Smooth muscle cell (in vitro differentiated cells): ENCODE results near the gene ADGRG2. TPM values are rescaled to one million over a fixed set of nuclear protein-coding genes. Genes with fewer than 3 reads are reported as not detected.

Experiments used
- DNase-seq: peaks from one replicate; lab custom pipeline; 2025; ENCODE audit not compliant: unreplicated experiment; lab: John Stamatoyannopoulos, UW
- H2AFZ ChIP-seq: fragments of 200-600 bp; sonication (generic); 2 replicates; pipeline ENCODE4 v1.6.0; 2016; ENCODE audit warnings: antibody characterized with exemption, low read depth, mild to moderate bottlenecking
- H3F3A ChIP-seq: fragments of 200-600 bp; sonication (generic); 2 replicates; pipeline ENCODE4 v1.6.0; 2017; ENCODE audit warnings: antibody characterized with exemption, low read depth
- H3K27ac ChIP-seq: fragments of 200-600 bp; sonication (generic); 2 replicates; pipeline ENCODE4 v1.5.1; 2016; ENCODE audit warnings: low read depth, mild to moderate bottlenecking
- H3K27me3 ChIP-seq: fragments of 200-600 bp; sonication (generic); 2 replicates; pipeline ENCODE4 v1.6.1; 2016; ENCODE audit warnings: low read depth, mild to moderate bottlenecking
- H3K36me3 ChIP-seq: fragments of 200-600 bp; sonication (generic); 2 replicates; pipeline ENCODE4 v1.5.1; 2016; ENCODE audit warnings: low read depth
- H3K4me1 ChIP-seq: fragments of 200-600 bp; sonication (generic); 2 replicates; pipeline ENCODE4 v1.5.1; 2016; ENCODE audit warnings: low read depth
- H3K4me2 ChIP-seq: fragments of 200-600 bp; sonication (generic); 2 replicates; pipeline ENCODE4 v1.6.0; 2016; ENCODE audit warnings: mild to moderate bottlenecking
- H3K4me3 ChIP-seq: fragments of 200-600 bp; sonication (generic); 2 replicates; pipeline ENCODE4 v1.5.1; 2016; ENCODE audit warnings: mild to moderate bottlenecking
- H3K79me2 ChIP-seq: fragments of 200-600 bp; sonication (generic); 2 replicates; pipeline ENCODE4 v1.6.0; 2016; ENCODE audit warnings: low read depth, mild to moderate bottlenecking
- H3K9ac ChIP-seq: fragments of 200-600 bp; sonication (generic); 2 replicates; pipeline ENCODE4 v1.6.0; 2016; ENCODE audit warnings: low read depth
- H3K9me3 ChIP-seq: fragments of 200-600 bp; sonication (generic); replicated peaks from 2 replicates; pipeline ENCODE4 v1.5.1; 2016; ENCODE audit warnings: low read depth
- H4K20me1 ChIP-seq: fragments of 200-600 bp; sonication (generic); 2 replicates; pipeline ENCODE4 v1.6.0; 2016; ENCODE audit warnings: low read depth
- CTCF ChIP-seq: fragments of 200-600 bp; sonication (generic); IDR thresholded peaks from 2 replicates; pipeline ENCODE4 v1.5.1; 2017; ENCODE audit warnings: borderline replicate concordance, mild to moderate bottlenecking, antibody characterized with exemption; ENCODE audit not compliant: insufficient read depth, poor library complexity, severe bottlenecking
- WGBS: methylation state at CpG from one replicate; pipeline ENCODE4 v1.1.7; 2016; ENCODE audit warnings: low lambda C conversion rate; 5-methylcytosine and 5-hydroxymethylcytosine counted together
- polyA plus RNA-seq: library from polyadenylated mRNA; unstranded; fragments of >200 nt; fragmentation: Nextera tagmentation; extraction: Ambion mirVana; gene quantifications from 2 replicates; pipeline ENCODE4 v1.2.1, GENCODE V29; 2016
- total RNA-seq: library from RNA; depleted of rRNA; stranded (reverse); fragments of >200 nt; gene quantifications from 2 replicates; pipeline ENCODE4 v1.2.3, GENCODE V29; 2014

The ADGRG2 gene
- total and polyA plus RNA-seq, 2 experiments from 2014 or later = 0.09 TPM; not detected in 1

GRCh38 chrX:18949291-18949943 lies 172.9 kb downstream of the ADGRG2 start:
- no peak for TF ChIP-seq CTCF
- H3K9me3 ChIP-seq = no peaks in the 10 kb centered on the region
- no peaks in the 10 kb centered on the region for H4K20me1 ChIP-seq
- no peaks in the 10 kb centered on the region for H3K79me2 ChIP-seq
- no peak overlapping the region for H3K4me2 ChIP-seq
- no peak overlapping the region for H3K4me3 ChIP-seq
- H3K4me1 ChIP-seq = no peaks in the 10 kb centered on the region
- H3K27ac ChIP-seq = no peak overlapping the region
- H3K36me3 ChIP-seq = no peaks in the 10 kb centered on the region
- no peaks in the 10 kb centered on the region for H3K27me3 ChIP-seq
- H3K9ac ChIP-seq = no peak overlapping the region
- WGBS = 89% methylated on average over 4 of the region's 4 CpGs
- DNase-seq = no peak
- H2AFZ ChIP-seq = no peak overlapping the region
- H3F3A ChIP-seq = no peaks in the 10 kb centered on the region

- Histone ChIP-seq H3K4me2 (no peak overlapping the region), H3F3A (no peaks in the 10 kb centered on the region), H3K4me1 (no peaks in the 10 kb centered on the region), H3K9me3 (no peaks in the 10 kb centered on the region), H3K27me3 (no peaks in the 10 kb centered on the region), H3K36me3 (no peaks in the 10 kb centered on the region), H3K79me2 (no peaks in the 10 kb centered on the region), H3K9ac (no peak overlapping the region), H3K27ac (no peak overlapping the region), H2AFZ (no peak overlapping the region), H4K20me1 (no peaks in the 10 kb centered on the region), H3K4me3 (no peak overlapping the region)
- 82% methylated on average over 4 of the region's 4 CpGs for WGBS
- DNase-seq = no peak
- TF ChIP-seq CTCF = no peak
Measured at GRCh38 chrX:18946611-18947010, 175.7 kb downstream of the ADGRG2 start.

GRCh38 chrX:18946157-18946556 lies 176.1 kb downstream of the ADGRG2 start:
- 87% methylated on average over 6 of the region's 6 CpGs for WGBS
- H3K4me1 ChIP-seq = no peaks in the 10 kb centered on the region

More at GRCh38 chrX:18946157-18946556, 176.1 kb downstream of the ADGRG2 start:
- Histone ChIP-seq H3F3A (no peaks in the 10 kb centered on the region), H3K4me2 (no peak overlapping the region), H3K36me3 (no peaks in the 10 kb centered on the region), H3K27me3 (no peaks in the 10 kb centered on the region), H3K27ac (no peak overlapping the region), H3K79me2 (no peaks in the 10 kb centered on the region), H3K9ac (no peak overlapping the region), H2AFZ (no peak overlapping the region), H3K9me3 (no peaks in the 10 kb centered on the region), H4K20me1 (no peaks in the 10 kb centered on the region), H3K4me3 (no peak overlapping the region)
- TF ChIP-seq CTCF = no peak
- no peak for DNase-seq
